ENCODE data around the gene WWC2.

- TF ChIP-seq CTCF (conservative IDR thresholded peaks at IDR 0.05; ENCODE audit: low read length) (no peak), EZH2phosphoT487 (IDR thresholded peaks at IDR 0.05; ENCODE audit: borderline replicate concordance) (no peak)
Measured at GRCh38 chr4:183205193-183205592, 106.1 kb downstream of the WWC2 start.

All from Loucy (cell line).